ENCODE results near the gene CAMK1. TPM values are rescaled to one million over a fixed set of nuclear protein-coding genes. Genes with fewer than 3 reads are reported as not detected.

CAMK1 gene
- total RNA-seq, 1 experiment from 2014 or later = 19.7 TPM

- TF ChIP-seq REST (IDR thresholded peaks at IDR 0.05; ENCODE audit: low read depth) = no peak
- no peak for TF ChIP-seq ZNF274 (IDR thresholded peaks at IDR 0.05; ENCODE audit: low read depth, low read length)
- no peak for TF ChIP-seq CBX3 (IDR thresholded peaks at IDR 0.05; ENCODE audit: low read depth)
- TF ChIP-seq ZFX (IDR thresholded peaks at IDR 0.05) = no peak
- TF ChIP-seq POLR2A (IDR thresholded peaks at IDR 0.05; ENCODE audit: borderline replicate concordance, extremely low read depth, insufficient read depth, insufficient read length) = no peak
- no peak for TF ChIP-seq POLR2AphosphoS5 (IDR thresholded peaks at IDR 0.05; ENCODE audit: low read depth, low read length)
- TF ChIP-seq SP1 (IDR thresholded peaks at IDR 0.05; ENCODE audit: low read depth) = no peak
These were observed 597 bp upstream of the CAMK1 start (continued) for GRCh38 chr3:9770276-9770812.

DNA sequence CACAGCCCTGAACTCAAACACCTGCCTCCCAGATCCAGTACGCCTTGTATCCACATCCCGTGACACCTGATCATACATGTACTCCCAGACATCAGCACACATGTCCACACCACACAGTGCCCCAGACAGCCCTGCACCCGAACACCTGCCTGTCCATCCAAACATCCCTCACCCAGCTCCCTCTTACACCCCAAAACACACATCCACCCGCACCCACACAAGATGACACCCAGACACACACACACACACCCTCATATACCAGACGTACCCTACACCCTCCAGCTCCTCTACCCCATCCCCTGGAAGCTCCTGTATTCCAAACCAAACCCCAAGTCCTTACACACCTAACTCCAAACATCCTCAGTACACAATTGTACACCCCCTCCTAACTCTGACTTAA, 735 bp downstream of the CAMK1 start:
- POLR2A ChIA-PET = no interaction called here
- ATAC-seq = peak; percentile 5
- no peaks in the 10 kb centered on the region for H3K9me2 ChIP-seq (ENCODE audit: insufficient read depth)
- RAD21 ChIA-PET (ENCODE audit: low non-redundant PET in 1 of 2, low total read pairs in 2 of 2, uncharacterized antibody in 2 of 2, unreplicated experiment in 2 of 2) = no interaction called here
- H3K27ac ChIP-seq (ENCODE audit: low read depth, low read length) = no peak overlapping the region
- peaks cover 4 to 24% of the 10 kb centered on the region in 2 experiments for H3K4me1 ChIP-seq (ENCODE audit: control insufficient read depth in 1 of 2, insufficient read depth in 2 of 2, low read length in 2 of 2)
- H3K27me3 ChIP-seq (ENCODE audit: insufficient read depth, low read length) = no peaks in the 10 kb centered on the region
- H3K4me3 ChIP-seq (replicated peaks in 1 of 2; ENCODE audit: low read depth in 1 of 2, low read length in 2 of 2) = peak overlapping the region; percentile 70 to 73
- no peak overlapping the region for H2AFZ ChIP-seq (ENCODE audit: low read depth, low read length, poor library complexity, severe bottlenecking)
- H3K9me3 ChIP-seq (ENCODE audit: control insufficient read depth in 1 of 2, insufficient read depth in 1 of 2, low read depth in 1 of 2, low read length in 2 of 2) = no peaks in the 10 kb centered on the region
- H3K79me2 ChIP-seq (ENCODE audit: insufficient read depth, low read length) = peaks cover 7% of the 10 kb centered on the region; the same call in 1 of the 2 replicates
- intact Hi-C loops (cut with micrococcal nuclease) = no loop called here
- H3K9ac ChIP-seq (ENCODE audit: low read length) = peak overlapping the region; percentile 86
- no TSS peak for BruUV-seq (replicated peaks)
- no peaks in the 10 kb centered on the region for H4K20me1 ChIP-seq (ENCODE audit: insufficient read depth)
- 0 out of 4 replicates have a peak, but pooled peaks cover 0 to 4% of the 10 kb centered on the region in 2 experiments for H3K36me3 ChIP-seq (ENCODE audit: control insufficient read depth in 1 of 2, insufficient read depth in 2 of 2, low read length in 2 of 2)
- DNase-seq (ENCODE audit: low read depth, low spot score) = no peak
- H3K4me2 ChIP-seq (ENCODE audit: low read length) = peak overlapping the region; percentile 97
- CTCF ChIA-PET = no interaction called here
- TF ChIP-seq SIN3A (IDR thresholded peaks at IDR 0.05; ENCODE audit: low read depth) = no peak
- no peak for TF ChIP-seq ATF3 (IDR thresholded peaks at IDR 0.05)
- no peak for TF ChIP-seq CBX3 (IDR thresholded peaks at IDR 0.05; ENCODE audit: low read depth)
- TF ChIP-seq ZFX (IDR thresholded peaks at IDR 0.05) = no peak
- TF ChIP-seq REST (IDR thresholded peaks at IDR 0.05; ENCODE audit: low read depth) = no peak
- no peak for TF ChIP-seq SRF (IDR thresholded peaks at IDR 0.05; ENCODE audit: low read depth)
- TF ChIP-seq ZNF274 (IDR thresholded peaks at IDR 0.05; ENCODE audit: low read depth, low read length) = no peak
- TF ChIP-seq, protein P1, sequence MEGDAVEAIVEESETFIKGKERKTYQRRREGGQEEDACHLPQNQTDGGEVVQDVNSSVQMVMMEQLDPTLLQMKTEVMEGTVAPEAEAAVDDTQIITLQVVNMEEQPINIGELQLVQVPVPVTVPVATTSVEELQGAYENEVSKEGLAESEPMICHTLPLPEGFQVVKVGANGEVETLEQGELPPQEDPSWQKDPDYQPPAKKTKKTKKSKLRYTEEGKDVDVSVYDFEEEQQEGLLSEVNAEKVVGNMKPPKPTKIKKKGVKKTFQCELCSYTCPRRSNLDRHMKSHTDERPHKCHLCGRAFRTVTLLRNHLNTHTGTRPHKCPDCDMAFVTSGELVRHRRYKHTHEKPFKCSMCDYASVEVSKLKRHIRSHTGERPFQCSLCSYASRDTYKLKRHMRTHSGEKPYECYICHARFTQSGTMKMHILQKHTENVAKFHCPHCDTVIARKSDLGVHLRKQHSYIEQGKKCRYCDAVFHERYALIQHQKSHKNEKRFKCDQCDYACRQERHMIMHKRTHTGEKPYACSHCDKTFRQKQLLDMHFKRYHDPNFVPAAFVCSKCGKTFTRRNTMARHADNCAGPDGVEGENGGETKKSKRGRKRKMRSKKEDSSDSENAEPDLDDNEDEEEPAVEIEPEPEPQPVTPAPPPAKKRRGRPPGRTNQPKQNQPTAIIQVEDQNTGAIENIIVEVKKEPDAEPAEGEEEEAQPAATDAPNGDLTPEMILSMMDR (IDR thresholded peaks at IDR 0.05 in 2 of 3, conservative IDR thresholded peaks at IDR 0.05 in 1 of 3; ENCODE audit: borderline replicate concordance in 1 of 3, insufficient read depth in 1 of 3, low read depth in 2 of 3, low read length in 2 of 3) = no peak
- TF ChIP-seq JUND (IDR thresholded peaks at IDR 0.05) = no peak
- TF ChIP-seq YY1 (IDR thresholded peaks at IDR 0.05; ENCODE audit: extremely low read depth, insufficient replicate concordance, low read depth, low read length) = no peak
